ENCODE data around the gene MYLK2.
A peak's percentile ranks its signal among the peaks of the same experiment; 100 is the strongest.

MYLK2 gene

GRCh38 chr20:31835977-31836852 lies 17.1 kb downstream of the MYLK2 start:
- DNase-seq (ENCODE audit: low read depth in 2 of 2) = peak in 1 of 2 donors; percentile 4

DNA sequence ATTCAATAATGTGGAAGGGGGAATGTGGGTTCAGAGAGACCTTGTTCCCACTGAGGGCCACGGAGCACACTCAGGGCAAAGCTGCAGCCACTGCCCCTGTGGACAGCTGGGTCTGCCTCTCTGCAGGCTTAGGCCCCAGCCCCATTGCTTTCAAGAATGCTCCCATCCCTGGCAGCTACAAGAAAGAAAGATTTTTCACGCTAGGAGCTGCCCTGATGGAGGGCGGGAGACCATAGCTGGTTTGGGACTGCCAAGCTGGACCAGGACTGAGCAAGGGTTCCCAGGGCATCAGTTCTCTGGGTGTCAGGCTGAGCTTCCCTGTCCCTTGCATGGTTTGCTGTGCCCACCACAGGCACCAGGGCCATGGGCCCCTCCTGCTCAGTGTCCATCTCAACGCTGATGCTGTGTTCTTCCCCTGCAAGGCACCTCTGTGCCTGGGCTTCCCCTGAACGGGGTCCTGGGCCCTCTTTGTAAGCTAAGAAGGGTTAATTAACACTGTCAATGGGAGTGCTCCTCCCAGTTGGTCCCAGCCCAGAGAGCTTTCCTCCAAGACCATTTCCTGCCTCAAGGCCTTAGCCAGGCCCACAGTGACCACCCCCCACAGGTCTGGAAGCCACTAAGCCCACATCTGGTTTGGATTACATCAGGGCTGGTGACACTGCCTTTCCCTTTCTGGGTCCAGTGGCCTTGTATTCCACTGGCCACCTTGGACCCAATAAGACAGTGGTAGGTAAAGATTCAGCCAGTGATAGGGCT lies 17.9 kb downstream of the MYLK2 start:
- DNase-seq (ENCODE audit: low read depth in 2 of 2) = no peak

DNA sequence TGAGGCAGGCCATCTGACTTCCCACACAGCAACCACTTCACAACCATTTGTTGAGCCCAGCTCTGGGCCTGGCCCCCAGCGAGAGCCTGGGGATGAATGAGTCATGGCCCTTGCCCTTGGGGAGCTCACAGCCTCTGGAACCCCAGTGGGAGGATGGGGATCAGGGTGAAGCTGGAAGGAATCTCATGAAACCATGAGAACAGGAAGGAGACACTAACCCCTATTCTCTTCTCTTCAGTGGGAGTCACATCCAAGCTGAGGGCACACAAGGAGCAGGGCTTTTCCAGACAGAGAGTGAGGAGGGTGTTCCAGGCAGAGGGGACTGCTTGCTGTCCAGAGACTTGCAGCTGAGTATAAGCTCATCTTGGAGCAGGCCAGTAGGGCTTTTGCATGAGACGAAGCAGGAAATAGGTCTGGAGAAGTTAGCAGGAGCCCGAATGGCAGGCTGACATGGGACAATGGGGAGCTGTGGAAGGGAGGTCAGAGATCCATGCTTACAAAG lies 18.8 kb downstream of the MYLK2 start:
- DNase-seq (ENCODE audit: low read depth in 2 of 2) = no peak

DNA sequence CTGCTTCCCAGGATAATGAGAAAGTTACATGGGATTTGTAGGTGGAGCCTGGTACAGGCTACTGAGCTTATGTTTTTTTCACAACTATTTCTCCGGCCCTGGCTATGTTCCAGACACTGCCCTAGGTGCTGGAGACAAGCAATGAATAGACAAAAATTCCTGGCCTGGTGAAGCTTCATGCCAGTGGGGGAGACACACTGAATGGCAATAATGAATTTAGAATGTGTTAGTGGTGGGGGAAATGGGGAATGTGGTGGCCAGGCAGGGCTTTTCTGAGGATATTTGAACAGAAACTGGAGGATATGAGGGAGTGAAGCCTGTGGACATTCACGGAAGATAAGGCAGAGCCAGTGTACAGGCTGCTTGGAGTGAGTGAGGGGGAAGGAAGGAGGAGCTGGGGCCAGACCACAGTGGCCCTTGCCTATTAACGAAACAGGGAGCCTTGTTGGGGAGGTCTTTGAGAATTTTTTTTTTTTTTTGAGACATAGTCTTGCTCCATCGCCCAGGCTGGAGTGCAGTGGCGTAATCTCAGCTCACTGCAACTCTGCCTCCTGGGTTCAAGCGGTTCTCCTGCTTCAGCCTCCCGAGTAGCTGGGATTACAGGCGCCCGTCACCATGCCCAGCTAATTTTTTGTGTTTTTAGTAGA lies 19.6 kb downstream of the MYLK2 start:
- DNase-seq (ENCODE audit: low read depth in 2 of 2) = no peak

- DNase-seq (ENCODE audit: low read depth in 2 of 2) = no peak
These were observed 20.8 kb downstream of the MYLK2 start for GRCh38 chr20:31839782-31840487.

- no peak for DNase-seq (ENCODE audit: low read depth in 2 of 2)
These were observed 22.0 kb downstream of the MYLK2 start for GRCh38 chr20:31840906-31841816.

- DNase-seq (ENCODE audit: low read depth in 2 of 2) = no peak
These were observed 22.8 kb downstream of the MYLK2 start for GRCh38 chr20:31841928-31842327.

GRCh38 chr20:31842471-31843157 lies 23.5 kb downstream of the MYLK2 start:
- no peak for DNase-seq (ENCODE audit: low read depth in 2 of 2)

- DNase-seq (ENCODE audit: low read depth in 2 of 2) = no peak
These were observed 24.1 kb downstream of the MYLK2 start for GRCh38 chr20:31843288-31843687.

- no peak for DNase-seq (ENCODE audit: low read depth in 2 of 2)
These were observed 24.7 kb downstream of the MYLK2 start for GRCh38 chr20:31843881-31844280.

DNA sequence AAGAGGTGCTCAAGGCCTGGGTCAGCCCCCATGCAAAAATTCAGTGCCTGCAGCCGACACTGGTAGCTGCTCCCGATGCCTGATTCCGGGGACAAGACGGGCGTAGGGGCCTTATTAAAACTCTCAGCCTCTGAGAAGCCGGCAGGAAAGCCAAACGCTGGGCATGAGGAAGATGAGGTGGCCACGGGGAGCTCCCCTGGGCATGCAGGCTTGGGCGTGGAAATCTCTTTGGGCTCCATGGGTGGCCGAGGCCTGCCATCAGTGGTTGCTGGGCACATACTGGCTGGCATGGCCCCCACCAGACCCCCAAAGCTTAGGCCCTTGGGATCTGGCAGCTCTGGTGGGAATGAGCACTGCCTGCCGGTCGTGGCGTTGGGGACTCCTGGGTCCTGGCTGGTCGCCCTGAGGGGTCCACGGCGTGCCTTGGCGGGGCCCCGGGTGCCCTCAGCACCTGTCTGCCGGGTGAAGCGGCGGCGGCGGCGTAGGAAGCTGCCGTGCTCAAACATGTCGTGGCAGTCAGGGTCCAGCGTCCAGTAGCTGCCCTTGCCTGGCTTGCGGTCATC lies 25.7 kb downstream of the MYLK2 start:
- no peak for DNase-seq (ENCODE audit: low read depth in 2 of 2)

GRCh38 chr20:31845300-31845863 lies 26.2 kb downstream of the MYLK2 start, which contains the start of gene FOXS1:
TSS of gene FOXS1 (minus strand) at chr20:31845604. CDS start at chr20:31845542, 62 bp downstream.
- no peak for DNase-seq (ENCODE audit: low read depth in 2 of 2)

- DNase-seq (ENCODE audit: low read depth in 2 of 2) = no peak
These were observed 27.6 kb downstream of the MYLK2 start for GRCh38 chr20:31846793-31847138.

- DNase-seq (ENCODE audit: low read depth in 2 of 2) = no peak
These were observed 29.2 kb downstream of the MYLK2 start for GRCh38 chr20:31848088-31848999.

DNA sequence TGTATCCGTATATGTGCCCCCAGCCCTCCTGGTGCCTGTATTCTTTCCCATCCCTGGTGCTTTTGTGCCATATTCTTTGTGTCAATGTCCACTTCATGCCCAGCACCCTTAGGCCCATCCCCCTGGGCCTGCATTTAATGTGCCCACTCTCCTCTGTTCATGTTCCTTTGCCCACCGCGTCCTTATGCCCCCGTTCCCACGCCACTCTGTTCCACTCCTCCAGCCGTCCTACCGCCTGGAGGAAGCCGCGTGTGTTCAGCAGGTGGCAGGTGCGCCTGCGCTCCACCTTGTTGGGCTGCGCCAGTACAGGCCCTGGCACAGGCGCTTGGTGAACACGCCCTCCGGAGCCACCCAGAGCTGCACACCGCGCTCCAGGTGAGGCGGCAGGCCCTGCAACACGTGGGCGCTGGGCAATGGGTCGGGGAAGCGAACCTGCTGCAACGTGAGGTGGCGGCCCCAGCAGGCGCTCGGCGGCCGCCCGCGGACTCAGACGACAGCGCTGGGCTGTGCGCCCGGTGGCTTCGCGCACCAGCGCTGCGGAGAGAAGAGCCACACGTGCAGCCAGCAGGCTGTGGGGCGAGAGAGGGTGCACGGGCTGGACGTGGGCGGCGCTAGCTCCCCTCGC lies 30.3 kb downstream of the MYLK2 start:
- DNase-seq (ENCODE audit: low read depth in 2 of 2) = no peak

- no peak for DNase-seq (ENCODE audit: low read depth in 2 of 2)
These were observed 32.2 kb downstream of the MYLK2 start for GRCh38 chr20:31851240-31851955.

GRCh38 chr20:31853481-31853880 lies 34.3 kb downstream of the MYLK2 start:
- no peak for DNase-seq (ENCODE audit: low read depth in 2 of 2)

All from stimulated activated CD8-positive, alpha-beta memory T cell treated with anti-CD3 and anti-CD28 coated beads, Interleukin-7, amount 100 ng/mL, for 1 hour (primary cell).